HG03439 (cell line): ENCODE results near the gene HBS1L.

Experiments
- ATAC-seq: cut with Tn5 transposase; IDR thresholded peaks from one replicate; pipeline ENCODE4 v1.9.1; 2021; ENCODE audit warnings: mild to moderate bottlenecking, moderate library complexity; ENCODE audit not compliant: unreplicated experiment

Gene HBS1L

DNA sequence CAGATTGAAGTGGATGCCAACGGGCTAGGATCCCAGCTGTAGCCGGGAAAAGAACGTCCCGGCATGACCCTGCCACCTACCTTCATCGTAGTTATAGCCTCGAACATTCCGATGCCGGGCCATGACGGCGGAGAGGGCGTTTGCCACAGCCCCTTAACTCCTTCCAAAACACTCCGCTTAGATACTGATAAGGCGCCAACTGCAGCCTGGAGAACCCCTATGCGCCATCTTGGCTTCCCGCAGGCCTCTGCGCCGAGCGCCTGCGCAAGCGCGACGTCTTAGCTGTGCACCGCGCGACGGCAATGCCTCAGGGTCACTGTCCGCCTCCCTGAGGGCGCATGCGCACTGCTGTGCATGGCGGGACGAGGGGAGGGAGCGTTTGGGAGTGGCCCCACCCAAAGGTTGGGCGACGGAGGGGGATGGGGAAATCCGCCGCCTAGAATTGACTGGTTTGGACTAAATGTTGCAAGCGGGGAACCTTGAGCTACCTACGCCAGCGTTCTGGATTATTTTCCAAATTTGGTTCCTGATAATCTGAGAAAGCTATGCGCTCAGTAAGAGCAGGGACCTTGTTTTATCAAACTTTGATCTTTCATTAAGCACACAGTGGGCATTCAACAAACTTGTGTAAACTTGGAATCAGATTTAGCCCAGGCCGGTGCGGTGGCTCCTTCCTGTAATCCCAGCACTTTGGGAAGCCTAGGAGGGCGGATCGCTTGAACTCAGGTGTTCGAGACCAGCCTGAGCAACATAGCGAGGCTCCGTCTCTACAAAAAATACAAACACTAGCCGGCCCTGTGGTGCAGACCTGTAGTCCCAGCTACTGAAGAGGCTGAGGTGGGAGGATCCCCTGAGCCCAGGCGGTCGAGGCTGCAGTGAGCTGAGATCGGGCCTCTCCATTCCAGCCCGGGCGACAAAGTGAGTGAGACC lies at the start of gene HBS1L:
Gene HBS1L, minus strand, starts transcription at position 254 of the 930 bp plus-strand sequence. Its CDS starts 131 bp downstream, at position 123.
- ATAC-seq, result peak; percentile 98

DNA sequence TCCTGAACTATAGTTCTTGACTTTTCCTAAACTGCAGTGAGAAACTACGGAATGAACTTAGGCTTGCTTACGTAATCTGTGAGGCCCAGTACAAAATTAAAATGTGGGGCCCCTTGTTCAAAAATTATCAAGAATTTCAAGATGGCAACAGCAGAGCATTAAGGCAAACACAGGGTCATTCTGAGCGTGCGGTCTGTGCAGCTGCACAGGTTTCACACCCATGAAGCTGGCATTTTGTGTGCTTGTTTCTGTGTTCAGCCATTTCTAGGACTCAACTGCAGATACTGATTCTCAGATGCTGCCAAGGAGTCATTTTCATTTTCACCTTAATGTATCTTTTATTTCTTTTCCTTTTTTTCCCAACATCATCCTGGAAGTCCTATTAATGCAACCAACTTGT lies 49.6 kb upstream of the HBS1L start:
- no peak for ATAC-seq

DNA sequence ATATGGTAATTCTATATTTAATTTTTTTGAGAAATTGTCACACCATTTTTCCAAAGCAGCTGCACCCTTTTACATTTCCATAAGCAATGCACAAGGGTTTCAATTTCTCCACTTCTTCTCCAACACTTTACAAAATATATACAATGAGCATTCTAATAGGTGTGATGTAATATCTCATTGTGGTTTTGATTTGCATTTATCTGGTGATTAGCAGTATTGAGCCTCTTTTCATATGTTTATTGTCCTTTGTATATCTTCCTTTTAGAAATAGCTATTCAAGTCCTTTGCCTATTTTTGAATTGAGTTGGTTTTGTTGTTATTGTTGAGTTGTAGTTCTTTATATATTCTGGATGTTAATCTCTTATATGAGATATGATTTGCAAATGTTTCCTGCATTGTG lies 47.6 kb upstream of the HBS1L start:
- ATAC-seq, result no peak

DNA sequence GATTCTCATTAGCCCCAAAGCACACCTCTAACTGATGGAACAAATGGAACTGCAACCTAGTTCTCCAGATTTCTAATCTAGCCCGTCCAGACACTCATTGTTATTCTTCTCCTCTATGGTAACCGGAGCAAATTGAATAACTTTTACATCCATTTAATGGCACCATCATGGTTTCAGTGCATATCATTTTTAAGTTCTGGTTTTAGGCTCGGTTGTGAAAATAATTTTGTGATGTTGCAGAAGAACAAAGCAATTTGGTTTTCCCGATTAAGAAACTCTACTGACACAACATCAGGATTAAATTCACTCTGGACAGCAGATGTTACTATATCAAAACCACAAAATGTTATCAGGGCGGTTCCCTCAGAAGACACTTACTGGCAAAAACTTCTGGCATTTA lies 42.5 kb upstream of the HBS1L start:
- no peak for ATAC-seq

DNA sequence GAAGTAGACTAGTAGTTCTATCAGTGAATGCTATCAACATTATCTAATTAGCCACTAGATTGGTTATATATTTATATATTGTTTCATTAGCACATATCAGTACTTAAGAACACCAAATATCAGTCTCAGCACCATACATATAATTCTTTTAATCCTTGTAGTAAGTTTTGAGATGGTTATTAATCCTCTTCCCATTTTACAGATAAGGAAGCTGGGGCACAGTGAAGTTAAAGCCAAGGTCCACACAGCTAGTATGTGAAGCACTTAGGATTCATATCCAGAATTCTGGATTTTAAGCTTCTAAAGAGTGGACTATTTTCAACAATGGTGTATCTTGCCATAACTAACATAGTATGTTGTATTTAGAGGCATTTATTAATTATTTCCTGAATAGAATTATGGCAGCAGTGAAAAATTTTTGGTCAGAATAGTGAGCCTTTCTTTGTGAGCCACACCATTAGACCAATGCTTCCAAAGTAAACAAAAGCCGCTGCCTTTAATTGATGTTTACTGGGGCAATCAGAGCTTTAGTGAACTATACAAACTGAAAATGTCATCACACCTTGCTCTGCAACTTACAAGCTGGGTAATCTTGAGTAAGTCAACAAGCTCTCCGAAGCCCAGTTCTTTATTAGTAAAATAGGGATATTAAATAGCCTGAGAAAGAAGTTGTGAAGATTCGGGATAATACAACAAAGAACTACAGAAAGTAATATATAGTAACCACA lies 41.9 kb upstream of the HBS1L start:
- ATAC-seq, result no peak

DNA sequence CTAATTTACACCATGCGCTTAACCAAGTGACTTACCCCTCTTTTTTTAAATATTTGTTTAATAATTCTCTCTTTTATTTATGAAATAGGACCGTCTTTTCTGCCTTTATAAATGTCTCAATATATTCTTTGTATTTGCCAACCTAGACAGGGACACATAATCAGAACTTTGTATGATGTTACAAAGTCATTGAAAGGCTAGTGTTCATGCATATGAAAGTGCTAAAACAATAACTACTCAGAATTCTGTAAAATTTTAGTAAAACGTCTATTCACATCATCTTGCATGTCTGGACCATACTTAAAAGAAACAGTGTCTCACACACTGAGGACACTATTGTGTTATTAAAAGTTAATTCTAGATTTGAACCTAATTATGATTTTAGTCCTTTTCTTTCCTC lies 41.1 kb upstream of the HBS1L start:
- ATAC-seq, result no peak

DNA sequence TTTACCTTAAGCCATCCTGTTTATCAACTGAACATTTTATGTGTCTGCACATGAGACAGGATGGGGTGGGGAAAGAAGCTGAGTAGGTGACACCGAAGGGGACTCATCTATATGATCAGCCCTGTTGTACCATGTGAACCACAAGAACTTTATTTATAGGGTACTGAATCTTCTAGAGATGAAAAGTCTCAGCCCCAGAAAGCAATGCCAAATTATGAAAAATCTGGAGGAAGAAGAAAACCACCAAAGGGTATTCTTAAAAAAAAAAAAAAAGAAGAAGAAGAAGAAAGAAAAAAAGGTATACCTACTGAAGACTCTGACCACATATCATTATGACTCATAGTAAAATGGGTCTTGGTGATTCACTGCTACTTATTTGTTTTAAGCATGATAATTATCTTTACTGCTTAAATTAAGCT lies 39.8 kb upstream of the HBS1L start:
- ATAC-seq, result peak; percentile 55

DNA sequence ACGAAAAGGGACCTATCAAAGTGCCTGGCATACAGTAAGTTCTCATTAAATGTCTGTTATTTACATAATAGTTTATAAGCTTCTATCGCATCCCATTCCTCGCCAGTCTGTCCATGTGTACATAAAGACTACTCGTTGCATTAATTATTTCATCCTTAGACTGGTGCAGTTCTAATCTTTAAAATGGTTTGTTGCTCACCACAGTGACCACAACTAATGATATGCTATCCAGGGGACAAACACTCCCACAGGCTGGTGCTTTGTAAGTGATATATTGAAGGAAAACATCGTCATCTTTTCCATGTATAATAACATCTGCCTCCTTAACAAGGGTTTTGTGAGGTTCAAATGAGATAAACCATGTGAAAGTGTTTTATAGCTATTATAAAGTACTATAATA lies 39.0 kb upstream of the HBS1L start:
- no peak for ATAC-seq

DNA sequence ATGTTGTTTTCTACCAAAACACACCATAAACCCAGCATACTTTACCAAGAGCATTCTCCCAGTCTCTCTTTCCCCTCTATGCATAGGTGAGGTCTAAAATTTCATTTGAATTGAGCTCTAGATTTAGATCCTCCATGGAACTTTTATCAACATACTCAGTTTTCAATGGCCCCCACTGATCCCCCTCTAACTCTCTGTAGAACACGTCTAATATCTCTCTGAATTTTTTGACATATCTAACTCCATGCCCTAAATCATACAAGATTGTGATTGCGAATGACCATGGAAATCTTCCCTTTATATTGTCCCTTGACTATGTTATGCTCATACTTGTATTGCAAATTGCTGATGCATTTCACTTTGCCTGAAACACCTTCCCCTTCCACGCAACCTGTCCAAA lies 38.1 kb upstream of the HBS1L start:
- ATAC-seq, result no peak

DNA sequence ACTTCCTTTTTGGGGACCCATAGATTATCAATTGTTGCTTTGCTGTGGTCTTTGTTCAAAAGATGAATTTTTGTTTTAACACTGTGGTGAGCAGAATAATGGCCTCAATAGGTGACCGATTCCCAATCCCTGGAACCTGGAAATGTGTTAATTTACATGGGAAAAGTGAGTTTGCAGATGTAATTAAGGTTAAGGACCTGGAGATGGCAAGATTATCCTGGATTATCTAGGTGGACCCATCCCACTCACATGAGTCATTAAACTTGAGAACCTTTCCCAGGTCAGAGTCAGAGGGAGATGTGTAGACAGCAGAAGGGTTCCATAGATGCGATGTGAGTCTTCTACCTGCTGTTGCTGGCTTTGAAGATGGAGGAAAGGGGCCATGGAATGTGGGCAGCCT lies 36.2 kb upstream of the HBS1L start:
- no peak for ATAC-seq

DNA sequence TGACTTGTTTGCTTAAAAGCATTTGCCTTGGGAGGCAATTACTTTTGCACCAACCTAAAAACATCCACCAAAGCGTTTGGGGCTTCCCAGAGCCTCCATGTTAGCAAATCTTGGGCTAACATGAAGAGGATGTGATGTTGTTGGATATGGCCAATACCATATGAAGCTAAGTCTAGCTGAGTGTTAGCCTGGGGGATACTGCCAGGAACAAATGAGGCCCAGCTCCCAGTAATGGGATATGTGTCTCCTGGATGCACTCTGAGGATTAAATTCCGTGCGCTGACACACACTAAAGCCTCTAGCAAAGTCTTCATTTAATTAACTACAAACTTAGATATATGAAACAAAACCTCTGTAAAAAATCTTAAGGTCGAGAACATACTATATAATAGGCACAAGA lies 35.3 kb upstream of the HBS1L start:
- no peak for ATAC-seq

DNA sequence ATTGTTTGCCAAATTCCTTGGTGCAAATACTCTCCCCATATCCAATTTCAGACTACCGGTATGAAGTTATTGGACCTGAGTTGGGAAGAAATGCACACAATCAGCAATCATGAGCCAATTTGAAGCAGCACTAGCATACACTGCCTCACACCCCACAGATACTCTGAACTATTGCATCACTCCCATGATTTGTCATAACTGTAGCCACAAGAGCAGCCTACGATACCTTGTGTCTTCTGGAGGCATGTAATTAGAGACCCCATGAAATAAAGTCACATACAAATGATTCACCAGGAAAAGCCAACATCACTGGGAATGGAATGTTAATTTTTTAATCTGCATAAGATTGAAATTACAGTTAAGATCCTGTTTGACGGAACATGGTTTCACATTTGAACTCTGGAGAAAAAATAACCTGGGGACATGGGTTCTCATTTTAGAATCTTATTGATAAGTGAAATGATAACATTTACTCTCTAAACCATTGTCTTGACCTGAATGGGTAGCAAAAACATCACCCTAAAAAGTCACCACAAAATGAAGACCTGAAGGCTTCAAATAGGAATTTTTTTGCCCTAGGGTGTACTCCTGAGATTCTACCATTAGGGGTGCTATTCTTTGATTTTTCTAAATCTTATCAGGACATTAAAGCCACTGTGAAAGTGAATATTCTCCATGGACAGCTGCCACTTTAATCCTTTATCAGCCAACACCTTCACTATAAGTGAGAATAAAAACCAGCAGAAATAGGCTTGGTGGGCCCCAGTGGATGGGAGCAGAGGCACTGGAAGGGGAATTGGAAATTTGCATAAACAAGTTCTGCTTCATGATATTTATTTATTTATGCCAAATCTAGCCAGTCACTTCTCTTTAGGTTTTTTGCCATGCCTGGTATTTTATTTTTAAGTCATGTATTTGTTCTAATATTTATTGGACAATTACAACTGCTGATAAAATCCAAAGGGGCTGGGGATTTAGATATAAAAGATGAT lies 34.5 kb upstream of the HBS1L start:
- peak; percentile 82 for ATAC-seq

DNA sequence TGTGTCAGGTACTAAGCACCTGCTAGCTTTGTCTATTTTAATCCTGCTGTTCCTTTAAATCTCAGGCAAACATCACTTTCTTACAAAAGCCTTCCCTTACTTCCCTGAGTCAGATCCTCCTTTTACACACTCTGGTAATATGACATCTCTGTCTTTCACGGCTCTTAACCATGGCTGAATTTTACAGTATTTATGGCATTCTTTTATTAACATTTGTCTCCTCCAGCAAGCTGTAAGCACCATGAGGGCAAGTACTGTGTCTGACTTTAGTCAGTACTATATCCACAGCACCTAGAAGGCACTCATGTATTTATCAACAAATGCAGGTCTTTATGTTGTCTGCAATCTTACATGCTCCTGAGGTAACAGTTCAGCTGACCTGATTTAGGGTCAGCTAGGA lies 33.7 kb upstream of the HBS1L start:
- no peak for ATAC-seq

DNA sequence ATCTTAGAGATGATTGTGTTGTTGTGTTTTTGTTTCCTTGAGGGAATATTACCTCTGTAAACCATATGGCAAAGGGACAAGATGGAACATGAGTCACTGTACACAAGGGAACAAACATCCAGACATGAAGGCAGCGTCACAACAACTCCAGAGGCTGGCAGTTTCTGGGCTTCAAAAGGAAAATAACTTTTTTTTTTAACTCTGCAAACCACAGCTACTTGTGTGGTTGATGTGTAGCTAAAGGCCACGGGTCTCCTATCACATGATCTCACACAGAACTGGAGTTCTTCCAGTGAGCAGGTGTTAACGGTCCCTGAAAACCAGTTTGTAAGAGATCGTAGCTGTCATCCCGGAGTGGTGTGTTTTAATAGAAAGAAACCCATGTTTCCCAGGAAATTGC lies 33.2 kb upstream of the HBS1L start:
- no peak for ATAC-seq

DNA sequence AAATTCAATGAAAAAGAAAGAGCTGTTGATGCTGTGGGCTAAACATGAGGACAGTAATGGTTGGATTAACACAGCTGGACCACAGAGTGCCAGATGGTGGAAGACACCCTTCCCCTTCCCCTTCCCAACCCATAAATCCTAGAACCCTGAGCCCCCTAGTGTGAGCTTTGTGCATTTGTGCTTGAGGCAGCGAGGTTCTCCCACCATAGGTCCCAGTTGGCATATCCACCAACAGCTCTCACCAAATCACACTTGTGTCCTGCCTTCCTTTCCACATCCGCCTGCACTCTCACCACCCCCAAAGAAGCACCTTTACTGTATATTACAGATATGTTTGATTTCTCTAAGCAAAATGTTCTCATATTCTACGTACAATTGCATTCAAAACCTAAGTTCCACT lies 32.8 kb upstream of the HBS1L start:
- ATAC-seq, result no peak

DNA sequence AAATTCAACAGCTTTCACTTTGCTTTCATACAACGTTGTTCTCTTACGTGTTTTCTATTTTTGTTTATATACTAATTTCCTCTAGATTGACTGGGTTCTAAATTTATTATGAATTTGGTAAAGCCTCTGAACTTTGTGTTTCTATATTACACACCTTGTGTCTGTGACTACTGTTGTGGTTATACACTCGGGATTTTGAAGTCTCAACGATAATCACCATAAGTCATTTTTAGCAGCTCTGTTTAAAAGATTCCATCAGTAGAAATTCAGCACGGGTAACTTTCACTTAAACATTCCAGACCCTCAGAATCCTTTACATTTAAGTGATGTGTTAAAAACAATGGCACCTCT lies 31.8 kb upstream of the HBS1L start:
- no peak for ATAC-seq

DNA sequence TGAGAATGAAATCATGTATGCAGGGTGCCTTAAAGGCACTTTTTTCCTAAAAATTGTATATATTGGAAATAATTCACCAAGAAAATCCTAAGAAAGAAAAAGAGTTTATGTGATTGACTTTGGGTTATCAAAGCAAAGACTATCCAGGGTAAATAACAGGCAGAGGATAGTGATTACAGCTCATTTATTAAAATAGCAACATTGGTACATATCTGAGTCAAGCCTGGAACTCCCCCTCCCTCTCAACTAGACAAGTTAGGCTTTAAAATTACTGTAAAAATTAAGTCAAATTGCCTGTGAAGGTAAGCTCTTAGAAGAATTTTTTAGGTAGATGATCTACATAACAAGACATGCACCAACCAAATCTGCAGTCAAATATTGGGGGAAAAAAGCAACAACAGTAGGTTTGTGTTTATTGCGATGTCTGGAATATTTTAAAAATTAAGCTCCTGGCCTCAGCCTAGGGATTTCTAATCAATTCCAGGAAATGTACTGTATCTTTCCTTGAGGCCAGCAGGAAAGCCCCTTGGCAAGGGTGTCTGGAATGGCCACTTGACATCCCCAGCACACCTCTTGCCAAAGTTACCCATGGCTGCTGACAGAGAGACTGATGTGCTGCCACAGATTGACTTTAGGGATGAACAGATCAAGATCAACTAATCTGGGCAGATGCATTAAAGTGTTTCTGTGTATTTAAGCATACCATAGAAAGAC lies 31.2 kb upstream of the HBS1L start:
- ATAC-seq, result no peak

DNA sequence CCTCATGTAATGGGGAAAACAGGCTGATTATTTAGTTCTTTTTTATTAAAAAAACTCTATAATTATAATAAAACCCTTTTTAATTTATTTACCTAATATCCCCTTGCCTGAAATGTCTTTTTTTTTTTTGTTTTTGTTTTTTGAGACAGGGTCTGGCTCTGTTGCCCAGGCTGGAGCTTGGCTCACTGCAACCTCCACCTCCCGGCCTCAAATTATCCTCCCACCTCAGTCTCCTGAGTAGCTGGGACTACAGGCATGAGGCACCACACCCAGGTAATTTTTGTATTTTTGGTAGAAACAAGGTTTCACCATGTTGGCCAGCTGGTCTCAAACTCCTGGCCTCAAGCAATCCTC lies 30.3 kb upstream of the HBS1L start:
- ATAC-seq, result no peak

DNA sequence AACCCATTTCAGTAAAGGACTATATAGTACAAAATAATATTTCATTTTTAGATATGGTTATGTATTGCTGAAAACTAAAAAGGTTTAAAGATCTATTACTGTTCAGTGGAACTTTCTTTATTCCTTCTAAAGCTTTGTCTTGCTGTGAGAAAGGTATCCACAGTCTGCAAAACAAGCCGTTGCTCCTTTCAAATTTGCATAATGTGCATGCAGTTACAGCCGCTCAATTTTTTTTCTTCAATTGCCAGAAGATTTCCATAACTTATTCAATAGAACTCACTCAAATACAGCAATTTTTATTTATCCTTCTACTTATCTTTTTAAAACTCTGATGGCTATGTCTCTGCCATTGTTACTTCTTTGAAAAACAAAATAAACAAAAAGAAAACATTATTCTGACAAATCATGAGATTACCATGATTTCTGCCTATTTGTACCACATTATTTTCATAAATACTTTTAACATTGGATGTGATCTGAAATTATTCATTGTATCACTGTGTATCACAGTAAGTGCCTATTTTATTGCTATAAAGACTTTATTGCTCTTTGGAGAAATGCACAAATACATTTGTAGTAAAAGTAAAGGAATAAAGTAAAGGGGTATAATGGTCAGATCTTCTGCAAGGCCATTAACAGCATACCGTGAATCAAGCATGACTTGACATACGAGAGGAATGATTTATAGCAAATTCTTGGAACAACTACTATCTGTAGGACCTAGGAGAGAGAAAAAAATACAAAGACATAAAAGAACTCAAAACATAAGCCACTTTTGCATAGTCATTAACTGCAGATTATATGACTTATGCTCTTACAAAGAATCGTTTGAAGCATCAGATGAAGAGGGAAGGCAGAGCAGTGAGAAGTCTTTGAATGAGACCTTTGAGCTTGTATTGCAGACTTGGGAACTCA lies 29.6 kb upstream of the HBS1L start:
- no peak for ATAC-seq

DNA sequence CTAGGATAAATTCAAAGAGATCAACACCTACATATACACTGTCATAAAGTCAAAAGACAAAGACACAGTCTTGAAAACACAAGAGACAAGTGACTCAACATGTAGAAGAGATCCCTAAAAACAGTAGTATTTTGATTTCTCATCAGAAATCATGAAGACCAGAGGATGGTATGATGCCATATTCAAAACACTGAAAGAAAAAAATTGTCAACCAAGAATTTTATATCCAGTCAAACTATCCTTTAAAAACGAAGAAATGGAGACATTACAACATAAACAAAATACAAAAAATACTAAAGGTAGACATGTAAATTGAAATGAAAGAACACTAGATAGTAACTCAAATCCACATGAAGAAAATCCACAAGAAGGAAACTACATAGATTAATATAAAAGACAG lies 27.3 kb upstream of the HBS1L start:
- no peak for ATAC-seq
